ENCODE results near the gene NUDT8.
"Not testable (repeated sequence)": the region's sequence is repeated elsewhere in the genome, so short reads cannot be mapped to it uniquely, and the experiment has no call there.

The NUDT8 gene

GRCh38 chr11:67627441-67627811 lies 2.3 kb downstream of the NUDT8 start:
- FAIRE-seq = no peak

DNA sequence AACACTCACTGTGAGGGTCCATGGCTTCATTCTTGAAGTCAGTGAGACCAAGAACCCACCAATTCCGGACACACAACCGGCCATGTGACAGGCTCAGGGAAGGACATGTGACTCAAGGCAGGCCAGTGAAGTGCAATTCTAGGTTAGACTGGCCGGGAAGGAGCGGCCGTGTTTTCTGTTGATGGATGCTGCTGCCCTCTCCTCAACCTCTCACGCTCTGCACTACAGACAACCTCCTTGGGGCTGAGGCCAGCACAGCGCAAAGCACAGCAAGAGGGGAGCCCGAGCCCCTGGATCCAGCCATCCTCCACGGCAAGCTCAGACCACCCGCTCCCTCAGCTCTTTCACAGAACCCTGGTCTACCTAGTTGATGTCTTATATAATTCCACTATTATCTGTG lies 2.8 kb downstream of the NUDT8 start:
- FAIRE-seq = no peak

GRCh38 chr11:67626131-67626833 lies 3.5 kb downstream of the NUDT8 start:
- FAIRE-seq = not testable (repeated sequence)

GRCh38 chr11:67623795-67624194 lies 5.9 kb downstream of the NUDT8 start:
- FAIRE-seq = not testable (repeated sequence)

- not testable (repeated sequence) for FAIRE-seq
Measured at GRCh38 chr11:67622905-67623304, 6.8 kb downstream of the NUDT8 start.

GRCh38 chr11:67621928-67622327 lies 7.8 kb downstream of the NUDT8 start:
- not testable (repeated sequence) for FAIRE-seq

- FAIRE-seq = not testable (repeated sequence)
Measured at GRCh38 chr11:67620621-67621020, 9.1 kb downstream of the NUDT8 start.

DNA sequence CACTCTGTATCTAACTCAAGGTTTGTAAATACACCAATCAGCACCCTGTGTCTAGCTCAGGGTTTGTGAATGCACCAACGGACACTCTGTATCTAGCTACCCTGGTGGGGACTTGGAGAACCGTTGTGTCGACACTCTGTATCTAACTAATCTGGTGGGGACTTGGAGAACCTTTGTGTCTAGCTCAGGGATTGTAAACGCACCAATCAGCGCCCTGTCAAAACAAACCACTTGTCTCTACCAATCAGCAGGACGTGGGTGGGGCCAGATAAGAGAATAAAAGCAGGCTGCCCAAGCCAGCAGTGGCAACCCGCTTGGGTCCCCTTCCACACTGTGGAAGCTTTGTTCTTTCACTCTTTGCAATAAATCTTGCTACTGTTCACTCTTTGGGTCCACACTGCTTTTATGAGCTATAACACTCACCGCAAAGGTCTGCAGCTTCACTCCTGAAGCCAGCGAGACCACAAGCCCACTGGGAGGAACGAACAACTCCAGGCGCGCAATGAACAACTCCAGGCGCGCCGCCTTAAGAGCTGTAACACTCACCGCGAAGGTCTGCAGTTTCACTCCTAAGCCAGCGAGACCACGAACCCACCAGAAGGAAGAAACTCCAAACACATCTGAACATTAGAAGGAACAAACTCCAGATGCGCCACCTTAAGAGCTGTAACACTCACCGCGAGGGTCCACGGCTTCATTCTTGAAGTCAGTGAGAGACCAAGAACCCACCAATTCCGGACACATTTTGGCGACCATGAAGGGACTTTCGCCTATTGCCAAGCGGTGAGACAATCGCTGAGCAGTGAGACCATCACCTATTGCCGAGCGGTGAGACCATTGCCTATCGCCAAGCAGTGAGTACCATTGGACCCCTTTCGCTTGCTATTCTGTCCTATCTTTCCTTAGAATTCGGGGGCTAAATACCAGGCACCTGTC lies 9.8 kb downstream of the NUDT8 start:
- not testable (repeated sequence) for FAIRE-seq

- FAIRE-seq = not testable (repeated sequence)
Measured at GRCh38 chr11:67618901-67619659, 10.7 kb downstream of the NUDT8 start.

GRCh38 chr11:67617243-67617953 lies 12.3 kb downstream of the NUDT8 start:
- FAIRE-seq = no peak

GRCh38 chr11:67616431-67617242 lies 13.1 kb downstream of the NUDT8 start:
- no peak for FAIRE-seq

- FAIRE-seq = no peak
Measured at GRCh38 chr11:67615728-67616430, 13.9 kb downstream of the NUDT8 start.

GRCh38 chr11:67614730-67615714 lies 14.7 kb downstream of the NUDT8 start:
- no peak for FAIRE-seq

DNA sequence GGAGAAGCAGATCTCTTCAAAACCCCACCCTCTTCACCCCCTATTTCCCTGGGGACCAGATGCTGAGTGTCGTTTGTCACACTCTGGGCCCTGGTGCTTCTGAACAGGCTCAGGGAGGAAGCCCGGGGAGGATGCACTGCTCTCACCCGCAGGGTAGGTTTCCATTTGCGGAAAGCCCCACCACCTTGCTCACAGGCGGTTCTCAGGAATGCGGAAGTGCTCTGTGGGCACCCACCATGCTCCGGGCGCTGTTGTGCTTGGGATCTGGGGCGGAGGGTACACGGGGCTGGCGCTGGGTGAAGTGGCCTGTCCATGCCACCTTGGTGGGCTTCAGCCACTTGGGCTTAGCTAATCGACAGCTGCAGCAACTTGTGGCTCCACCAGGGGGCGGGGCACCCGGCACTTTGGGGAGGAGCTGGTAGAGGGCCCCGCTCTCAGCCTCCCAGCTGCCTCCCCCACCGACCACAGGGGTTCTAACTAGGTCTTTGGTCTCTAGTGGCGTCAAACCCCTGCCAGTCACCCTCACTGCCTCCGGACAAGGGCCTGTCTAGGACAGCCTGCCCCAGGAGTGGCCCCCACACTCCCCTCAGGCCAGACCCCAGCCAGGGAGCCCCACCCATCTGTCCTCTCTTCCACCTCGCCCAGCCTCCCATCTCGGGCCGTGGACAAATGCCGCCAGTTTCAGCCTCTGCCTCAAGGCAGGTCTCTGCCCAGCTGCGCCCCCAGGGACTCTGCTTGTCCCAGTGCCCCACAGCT lies 15.6 kb downstream of the NUDT8 start:
- no peak for FAIRE-seq

- FAIRE-seq = no peak
Measured at GRCh38 chr11:67613313-67613959, 16.3 kb downstream of the NUDT8 start.

- no peak for FAIRE-seq
Measured at GRCh38 chr11:67612751-67613150, 17.0 kb downstream of the NUDT8 start.

GRCh38 chr11:67611704-67612587 lies 17.8 kb downstream of the NUDT8 start:
- FAIRE-seq = no peak

Data from A204.1 (cell line).